HG03558 (cell line): ENCODE data around the gene TNFRSF6B.
"Not testable (repeated sequence)": the region's sequence is repeated elsewhere in the genome, so short reads cannot be mapped to it uniquely, and the experiment has no call there.

Source experiments
- ATAC-seq: cut with Tn5 transposase; IDR thresholded peaks from one replicate; pipeline ENCODE4 v1.9.1; 2021; ENCODE audit warnings: moderate number of reproducible peaks; ENCODE audit not compliant: unreplicated experiment; ENCODE audit errors: extremely low read depth

TNFRSF6B gene, protein sequence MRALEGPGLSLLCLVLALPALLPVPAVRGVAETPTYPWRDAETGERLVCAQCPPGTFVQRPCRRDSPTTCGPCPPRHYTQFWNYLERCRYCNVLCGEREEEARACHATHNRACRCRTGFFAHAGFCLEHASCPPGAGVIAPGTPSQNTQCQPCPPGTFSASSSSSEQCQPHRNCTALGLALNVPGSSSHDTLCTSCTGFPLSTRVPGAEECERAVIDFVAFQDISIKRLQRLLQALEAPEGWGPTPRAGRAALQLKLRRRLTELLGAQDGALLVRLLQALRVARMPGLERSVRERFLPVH

DNA sequence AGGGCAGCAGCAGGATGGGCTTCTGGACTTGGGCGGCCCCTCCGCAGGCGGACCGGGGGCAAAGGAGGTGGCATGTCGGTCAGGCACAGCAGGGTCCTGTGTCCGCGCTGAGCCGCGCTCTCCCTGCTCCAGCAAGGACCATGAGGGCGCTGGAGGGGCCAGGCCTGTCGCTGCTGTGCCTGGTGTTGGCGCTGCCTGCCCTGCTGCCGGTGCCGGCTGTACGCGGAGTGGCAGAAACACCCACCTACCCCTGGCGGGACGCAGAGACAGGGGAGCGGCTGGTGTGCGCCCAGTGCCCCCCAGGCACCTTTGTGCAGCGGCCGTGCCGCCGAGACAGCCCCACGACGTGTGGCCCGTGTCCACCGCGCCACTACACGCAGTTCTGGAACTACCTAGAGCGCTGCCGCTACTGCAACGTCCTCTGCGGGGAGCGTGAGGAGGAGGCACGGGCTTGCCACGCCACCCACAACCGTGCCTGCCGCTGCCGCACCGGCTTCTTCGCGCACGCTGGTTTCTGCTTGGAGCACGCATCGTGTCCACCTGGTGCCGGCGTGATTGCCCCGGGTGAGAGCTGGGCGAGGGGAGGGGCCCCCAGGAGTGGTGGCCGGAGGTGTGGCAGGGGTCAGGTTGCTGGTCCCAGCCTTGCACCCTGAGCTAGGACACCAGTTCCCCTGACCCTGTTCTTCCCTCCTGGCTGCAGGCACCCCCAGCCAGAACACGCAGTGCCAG lies at the start of gene TNFRSF6B:
Gene TNFRSF6B, plus strand, starts transcription at position 25 of the 729 bp plus-strand sequence. Its CDS starts 116 bp downstream, at position 141.
- ATAC-seq = no peak

DNA sequence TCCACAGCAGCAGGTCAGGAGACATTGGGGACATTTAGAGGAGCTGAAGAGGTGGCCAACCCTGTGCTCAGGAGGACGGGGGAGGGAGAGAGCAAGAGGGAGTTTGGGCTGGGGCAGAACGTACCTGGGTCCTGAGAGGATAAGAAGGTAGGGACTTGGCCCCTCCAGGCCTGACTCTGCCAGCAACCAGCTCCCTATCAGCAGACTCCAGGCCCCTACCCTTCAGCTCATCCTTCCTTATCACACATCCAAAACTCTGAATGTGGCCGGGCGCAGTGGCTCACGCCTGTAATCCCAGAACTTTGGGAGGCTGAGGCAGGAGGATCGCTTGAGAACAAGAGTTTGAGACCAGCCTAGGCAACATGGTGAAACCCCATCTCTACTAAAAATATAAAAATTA lies 48.3 kb upstream of the TNFRSF6B start:
- no peak for ATAC-seq

DNA sequence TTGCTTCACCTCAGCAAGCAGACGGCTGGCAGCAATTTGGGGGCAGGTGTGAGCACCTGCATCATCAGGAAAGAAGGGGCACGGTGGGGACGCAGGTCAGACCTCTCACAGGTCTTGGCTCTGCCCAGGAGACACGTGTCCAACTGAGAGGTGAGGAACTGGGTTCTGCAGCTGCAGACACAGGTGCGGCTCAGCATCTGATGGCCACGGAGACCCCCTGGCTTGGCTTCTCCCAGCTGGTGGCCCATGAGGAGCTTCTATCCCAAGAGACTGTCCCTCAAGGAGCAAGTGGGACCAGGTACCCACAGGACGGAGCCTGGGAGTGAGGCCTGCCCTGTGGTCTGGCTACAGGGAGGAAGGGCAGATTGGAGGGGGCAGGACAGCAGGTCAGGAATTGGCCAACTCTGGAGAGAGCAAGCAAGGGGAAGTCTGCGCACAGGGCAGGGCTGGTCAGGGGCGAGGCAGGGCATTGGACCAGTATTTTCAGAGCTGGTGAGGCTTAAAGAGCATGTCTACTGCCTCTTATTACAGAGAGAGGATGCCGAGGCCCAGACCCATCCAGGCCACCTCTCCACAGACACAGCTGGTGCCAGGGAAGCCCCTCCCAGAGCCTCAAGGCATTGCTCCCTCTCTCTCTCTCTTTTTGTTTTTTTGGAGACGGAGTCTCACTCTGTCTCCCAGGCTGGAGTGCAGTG lies 47.4 kb upstream of the TNFRSF6B start:
- ATAC-seq = no peak

DNA sequence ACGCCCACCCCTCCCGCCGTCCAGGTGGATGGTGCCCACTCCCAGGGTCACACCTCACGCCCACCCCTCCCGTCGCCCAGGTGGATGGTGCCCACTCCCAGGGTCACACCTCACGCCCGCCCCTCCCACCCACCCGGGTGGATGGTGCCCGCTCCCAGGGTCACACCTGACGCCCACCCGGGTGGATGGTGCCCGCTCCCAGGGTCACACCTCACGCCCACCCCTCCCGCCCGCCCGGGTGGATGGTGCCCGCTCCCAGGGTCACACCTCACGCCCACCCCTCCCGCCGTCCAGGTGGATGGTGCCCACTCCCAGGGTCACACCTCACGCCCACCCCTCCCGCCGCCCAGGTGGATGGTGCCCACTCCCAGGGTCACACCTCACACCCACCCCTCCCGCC lies 46.0 kb upstream of the TNFRSF6B start:
- ATAC-seq = not testable (repeated sequence)

DNA sequence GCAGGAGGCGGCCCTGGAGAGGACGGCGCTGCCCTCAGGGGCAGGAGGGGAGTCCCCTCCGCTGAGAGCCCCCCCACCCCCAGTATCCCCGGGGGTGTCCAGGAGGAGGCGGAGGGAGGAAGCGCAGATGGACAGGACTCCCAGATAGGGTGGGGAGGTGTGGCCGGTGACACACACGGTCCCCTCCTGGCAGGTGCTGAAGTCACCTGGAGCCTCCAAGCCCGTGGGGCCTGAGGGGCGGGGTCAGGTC lies 44.6 kb upstream of the TNFRSF6B start:
- ATAC-seq = no peak

DNA sequence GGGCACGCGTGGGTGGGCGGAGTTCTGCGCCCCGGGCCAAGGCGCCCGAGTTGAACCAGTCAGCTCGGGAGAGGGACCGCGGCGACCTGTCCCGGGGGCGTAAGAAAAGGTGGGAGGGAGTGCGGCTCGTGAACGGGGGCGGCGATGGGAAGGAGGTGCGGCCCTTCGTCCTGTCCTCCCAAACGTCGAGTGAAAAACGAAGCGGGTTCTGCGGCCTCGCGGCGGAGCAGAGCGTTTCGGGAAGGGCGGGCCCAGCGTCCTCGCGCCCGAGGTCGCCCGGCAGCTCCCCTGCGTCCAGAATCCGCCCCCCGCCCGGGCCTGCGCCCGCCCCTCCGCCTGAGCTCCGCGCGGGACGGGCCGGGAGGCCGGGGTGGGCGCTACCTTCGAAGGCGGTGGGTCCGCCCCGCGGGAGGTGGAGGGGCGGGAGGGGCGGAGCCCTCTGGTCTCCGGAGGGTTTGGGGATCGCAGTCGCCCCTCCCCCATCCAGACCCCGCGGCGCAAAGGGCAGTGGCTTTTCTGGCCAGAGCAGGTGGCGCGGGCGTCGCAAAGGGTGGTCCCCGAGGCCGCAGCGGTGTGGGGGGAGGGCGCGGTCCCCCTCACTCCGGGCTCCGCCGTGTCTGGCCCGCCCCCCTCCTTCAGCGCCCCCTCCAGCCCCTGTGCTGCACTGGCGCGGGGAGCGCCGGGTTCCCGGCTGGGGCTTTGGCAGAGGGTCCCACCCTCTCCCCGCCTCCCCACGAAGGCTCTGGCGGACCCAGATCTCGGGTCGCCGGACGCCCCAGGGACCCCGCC lies 44.1 kb upstream of the TNFRSF6B start:
- ATAC-seq = no peak

DNA sequence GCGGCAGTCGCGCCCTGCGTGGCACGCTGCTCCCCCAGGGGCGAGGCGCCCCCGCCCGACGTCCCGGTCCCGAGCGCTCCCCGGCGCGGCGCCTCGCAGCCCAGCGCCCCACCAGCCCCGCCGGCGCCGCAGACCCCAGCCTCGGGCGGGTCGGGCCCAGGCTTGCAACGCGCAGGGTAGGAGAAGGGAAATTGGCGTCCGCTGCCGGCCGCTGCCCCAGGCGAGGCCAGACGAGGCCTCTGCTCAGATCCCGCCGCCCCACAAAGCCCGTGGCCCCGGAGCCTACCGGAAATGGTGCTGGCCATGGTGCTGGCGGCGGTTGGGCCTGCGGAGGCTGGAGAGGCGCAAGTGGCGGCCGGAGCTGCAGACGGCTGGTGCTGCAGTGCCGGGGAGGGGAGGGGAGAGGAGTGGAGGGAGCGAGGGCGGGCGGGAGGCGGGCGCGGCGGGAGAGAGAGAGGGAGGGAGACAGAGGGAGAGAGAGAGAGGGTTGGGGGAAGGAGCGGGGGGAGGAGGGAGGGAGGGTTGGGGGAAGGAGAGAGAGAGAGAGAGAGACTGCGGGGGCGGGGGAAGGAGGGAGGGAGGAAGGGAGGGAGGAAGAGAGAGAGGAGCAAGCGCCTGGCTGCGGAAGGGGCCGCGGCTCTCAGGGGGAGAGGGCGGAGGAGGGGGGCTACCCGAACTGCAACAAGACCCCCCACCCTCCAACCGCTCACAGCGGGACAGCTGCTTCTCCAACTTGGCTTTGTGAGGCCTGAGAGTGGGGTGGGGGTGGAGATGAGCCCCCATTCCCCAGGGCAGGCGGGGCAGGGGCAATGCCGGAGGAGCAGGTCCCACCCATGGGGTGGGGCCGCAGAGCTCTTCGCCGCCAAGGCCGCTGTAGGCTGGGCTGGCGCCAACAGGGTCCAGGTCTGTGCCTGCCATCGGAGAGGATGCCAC lies 43.1 kb upstream of the TNFRSF6B start, which contains the start of gene STMN3:
Gene STMN3, minus strand, starts transcription at position 384 of the 933 bp plus-strand sequence. Its CDS starts 79 bp downstream, at position 305.
- ATAC-seq = no peak

DNA sequence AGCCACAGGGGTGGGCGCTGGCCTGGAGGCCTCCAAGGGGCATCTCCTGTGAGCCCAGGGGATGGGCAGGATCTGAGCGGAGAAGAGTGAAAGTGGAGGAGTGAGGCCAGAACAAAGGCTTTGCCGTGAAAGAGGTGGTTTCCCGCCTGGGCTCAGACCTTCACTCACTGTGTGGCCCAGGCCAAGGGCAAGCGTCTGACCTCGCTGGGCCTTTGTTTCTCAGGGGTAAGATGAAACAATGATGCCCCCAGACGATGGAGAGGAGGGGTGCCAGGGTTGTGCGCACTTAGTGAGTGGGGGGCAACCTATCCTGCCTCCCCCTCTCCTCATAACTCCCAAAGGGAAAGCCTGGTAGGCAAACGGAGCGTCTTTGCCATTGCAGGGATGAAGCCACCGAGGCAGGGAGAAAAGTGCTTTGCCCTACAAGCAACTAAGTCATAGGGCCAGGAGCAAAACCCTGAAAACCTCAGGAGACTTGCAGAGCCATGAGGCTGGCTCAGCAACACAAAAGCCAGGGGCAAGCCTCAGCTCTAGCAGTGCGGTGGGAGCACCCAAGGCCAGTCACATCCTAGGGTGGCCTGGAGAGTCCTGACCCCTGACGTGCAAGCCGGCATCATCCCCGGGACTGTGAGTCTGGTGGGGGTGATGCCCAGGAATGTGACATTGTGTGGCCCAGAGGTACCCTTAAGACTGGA lies 42.3 kb upstream of the TNFRSF6B start:
- ATAC-seq = no peak

DNA sequence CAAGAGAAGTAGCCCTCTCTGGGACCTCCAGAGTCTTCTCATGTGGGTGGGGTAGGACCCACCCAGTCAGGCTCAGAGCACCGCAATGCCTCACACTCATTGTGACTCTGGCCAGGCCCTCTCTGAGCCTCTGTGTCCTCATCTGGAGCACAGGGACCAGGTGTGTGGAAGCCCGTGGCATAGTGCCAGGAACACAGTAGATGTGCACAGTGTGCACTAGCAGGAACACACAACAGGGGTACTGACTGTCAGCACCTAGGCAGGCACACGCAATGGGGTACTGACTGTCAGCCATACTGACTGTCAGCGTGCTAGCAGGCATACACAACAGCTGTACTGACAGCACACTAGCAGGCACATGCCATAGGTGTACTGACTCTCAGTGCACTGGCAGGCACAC lies 41.2 kb upstream of the TNFRSF6B start:
- no peak for ATAC-seq

DNA sequence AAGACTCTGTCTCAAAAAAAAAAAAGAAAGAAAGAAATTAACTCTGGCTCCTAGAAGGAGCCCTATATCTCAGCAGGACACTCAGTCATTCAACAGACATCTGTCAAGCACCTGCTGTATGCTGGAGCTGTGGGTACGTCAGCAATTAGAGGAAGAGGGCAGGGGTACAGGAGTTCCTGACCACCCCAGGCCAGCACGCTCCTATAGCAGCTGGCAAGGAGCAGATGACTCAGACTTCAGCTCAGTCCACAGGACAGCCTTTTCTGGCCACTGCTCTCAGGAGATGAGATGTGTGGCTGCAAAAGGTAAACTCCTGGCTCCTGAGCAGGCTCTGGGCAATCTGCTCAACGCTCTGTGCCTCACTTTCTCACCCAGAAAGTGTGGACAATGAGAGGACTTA lies 40.0 kb upstream of the TNFRSF6B start:
- ATAC-seq = no peak

DNA sequence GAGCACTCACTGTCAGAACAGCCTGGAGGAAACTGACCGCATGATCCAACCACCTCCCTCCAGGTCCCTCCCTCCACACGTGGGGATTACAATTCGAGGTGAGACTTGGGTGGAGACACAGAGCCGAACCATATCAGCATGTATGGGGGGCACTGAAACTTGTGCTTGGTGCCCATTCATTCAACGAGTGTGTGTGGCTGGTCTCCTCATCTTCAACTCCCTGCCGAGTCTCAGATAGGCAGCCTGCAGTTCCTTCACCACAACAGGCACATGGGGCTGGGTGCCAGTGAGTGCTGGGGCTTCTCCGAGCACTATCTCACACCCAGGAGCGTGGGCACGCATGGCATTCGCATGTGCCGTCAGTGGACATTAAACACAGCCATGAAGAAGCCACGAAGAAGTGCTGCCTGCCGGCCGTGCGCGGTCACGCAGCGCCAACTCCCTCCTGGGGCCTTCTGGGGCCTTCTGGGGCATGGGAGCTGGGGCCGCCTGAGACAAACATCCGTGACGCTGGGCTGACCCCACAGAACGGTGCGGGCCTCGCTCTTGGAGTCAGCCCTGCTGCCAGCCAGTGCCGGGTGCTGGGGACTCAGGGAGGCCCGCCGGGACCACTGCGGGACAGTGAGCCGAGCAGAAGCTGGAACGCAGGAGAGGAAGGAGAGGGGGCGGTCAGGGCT lies 39.1 kb upstream of the TNFRSF6B start:
- ATAC-seq = no peak

DNA sequence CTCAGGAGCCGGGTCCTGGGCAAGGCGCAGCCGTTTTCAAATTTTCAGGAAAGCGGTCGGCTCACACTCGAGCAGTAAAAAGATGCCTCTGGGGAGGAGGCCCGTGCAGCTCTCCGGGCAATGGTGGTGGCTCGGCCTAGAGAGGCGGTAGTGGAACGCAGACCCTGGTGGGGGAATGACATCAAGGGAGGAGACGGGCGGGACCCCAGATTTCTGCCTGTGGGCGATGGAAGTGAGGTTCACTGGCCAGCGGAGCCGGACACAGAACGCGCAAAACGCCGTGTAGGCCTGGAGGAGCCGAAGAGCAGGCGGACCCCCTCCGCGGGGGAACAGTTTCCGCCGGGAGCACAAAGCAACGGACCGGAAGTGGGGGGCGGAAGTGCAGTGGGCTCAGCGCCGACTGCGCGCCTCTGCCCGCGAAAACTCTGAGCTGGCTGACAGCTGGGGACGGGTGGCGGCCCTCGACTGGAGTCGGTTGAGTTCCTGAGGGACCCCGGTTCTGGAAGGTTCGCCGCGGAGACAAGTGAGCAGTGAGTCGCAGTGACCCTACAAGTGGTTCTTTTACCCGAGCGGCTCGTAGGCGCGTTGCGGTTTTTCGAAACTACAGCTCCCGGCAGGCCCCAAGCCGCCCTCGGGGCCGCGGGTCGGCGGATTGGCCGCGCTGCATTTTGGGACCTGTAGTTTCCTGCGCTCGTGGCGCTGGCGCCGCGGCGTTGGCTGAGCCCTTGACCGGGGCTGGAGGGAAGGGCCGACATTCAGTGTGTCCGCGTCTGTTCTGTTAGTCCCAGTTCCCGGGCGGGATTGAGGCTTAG lies 38.3 kb upstream of the TNFRSF6B start, which contains the start of gene RTEL1:
Gene RTEL1, plus strand, starts transcription at position 376 of the 812 bp plus-strand sequence. CDS start 1,091 bp downstream, outside the sequence.
- peak; percentile 78 for ATAC-seq

DNA sequence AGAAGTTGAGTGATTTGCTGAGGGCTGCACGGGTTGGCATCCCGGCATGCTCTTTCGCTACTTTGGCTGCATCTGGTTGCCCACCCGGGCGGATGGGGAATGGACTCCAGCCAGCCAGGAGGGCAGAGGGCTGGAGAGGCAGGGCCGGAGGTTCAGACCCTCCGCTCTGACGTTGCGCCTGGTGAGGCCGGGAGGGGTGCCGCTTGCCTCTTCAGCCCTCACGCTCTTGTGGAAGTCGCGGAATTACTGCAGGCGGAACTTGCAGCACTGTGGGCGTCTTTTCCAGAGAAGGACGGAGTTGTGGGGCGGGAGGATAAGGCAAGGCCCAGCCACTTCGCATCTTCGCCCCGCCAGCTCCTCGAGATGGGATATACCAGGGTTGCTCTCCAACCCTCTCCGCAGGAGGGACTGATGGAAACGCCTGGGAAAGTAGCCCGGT lies 37.7 kb upstream of the TNFRSF6B start:
- peak; percentile 13 for ATAC-seq

DNA sequence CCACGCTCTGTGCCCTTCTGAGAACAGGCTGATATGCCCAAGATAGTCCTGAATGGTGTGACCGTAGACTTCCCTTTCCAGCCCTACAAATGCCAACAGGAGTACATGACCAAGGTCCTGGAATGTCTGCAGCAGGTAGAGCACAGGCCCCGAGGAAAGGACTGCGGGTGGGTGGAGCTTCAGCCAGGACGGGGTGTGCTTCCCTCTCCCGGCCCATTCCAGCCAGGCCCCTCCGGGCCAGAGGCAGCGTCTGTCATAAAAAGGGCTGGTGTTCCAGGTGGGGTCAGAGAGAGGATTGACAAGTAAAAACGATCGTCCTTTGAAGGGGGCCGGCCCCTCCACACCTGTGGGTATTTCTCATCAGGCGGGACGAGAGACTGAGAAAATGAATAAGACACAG lies 37.1 kb upstream of the TNFRSF6B start:
- ATAC-seq = no peak

DNA sequence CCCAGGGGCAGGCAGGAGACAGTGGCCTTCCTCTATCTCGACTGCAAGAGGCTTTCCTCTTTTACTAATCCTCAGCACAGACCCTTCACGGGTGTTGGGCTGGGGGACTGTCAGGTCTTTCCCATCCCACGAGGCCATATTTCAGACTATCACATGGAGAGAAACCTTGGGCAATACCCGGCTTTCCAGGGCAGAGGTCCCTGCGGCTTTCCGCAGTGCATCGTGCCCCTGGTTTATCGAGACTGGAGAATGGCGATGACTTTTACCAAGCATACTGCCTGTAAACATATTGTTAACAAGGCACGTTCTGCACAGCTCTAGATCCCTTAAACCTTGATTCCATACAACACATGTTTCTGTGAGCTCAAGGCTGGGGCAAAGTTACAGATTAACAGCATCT lies 36.3 kb upstream of the TNFRSF6B start:
- not testable (repeated sequence) for ATAC-seq

DNA sequence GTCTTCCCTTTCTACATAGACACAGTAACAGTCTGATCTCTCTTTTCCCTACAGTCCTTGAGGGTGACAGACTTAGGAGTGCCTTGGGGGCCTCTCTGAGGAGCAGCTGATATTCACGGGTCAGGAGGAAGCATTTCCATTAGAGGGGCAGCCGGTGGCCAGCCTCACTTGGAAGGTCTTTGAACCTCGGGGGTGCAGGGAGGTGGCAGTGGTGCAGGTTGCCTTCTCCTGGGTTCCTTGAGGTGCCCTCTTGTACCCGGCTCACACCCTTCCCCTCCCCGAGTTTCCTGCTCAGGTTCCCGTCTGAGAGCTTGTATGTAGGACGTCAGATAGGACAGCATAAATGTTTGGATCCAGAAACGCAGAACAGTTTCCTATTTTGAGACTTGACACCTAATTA lies 35.8 kb upstream of the TNFRSF6B start:
- no peak for ATAC-seq

DNA sequence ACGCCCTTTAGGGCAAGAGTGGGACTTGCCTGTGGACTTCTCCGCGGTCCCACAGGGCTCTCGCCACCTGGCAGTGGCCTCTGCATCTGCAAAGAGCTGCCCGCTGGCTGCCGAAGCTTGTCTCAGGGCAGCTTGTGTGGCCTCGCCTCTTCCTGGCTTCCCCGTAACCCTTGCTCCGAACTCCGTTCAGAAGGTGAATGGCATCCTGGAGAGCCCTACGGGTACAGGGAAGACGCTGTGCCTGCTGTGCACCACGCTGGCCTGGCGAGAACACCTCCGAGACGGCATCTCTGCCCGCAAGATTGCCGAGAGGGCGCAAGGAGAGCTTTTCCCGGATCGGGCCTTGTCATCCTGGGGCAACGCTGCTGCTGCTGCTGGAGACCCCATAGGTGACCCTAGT lies 35.3 kb upstream of the TNFRSF6B start:
- no peak for ATAC-seq
